Measurements from ENCODE around the gene IGFBP7.

The IGFBP7 gene

GRCh38 chr4:57113870-57114269, 3.7 kb upstream of the IGFBP7 start:
- no peak overlapping the region for H3K27ac Mint-ChIP-seq
- H3K36me3 Mint-ChIP-seq = no peaks in the 10 kb centered on the region
- peaks cover 22% of the 10 kb centered on the region for H3K4me1 Mint-ChIP-seq
- H3K4me3 Mint-ChIP-seq = no peak overlapping the region
- H3K9me3 Mint-ChIP-seq = no peaks in the 10 kb centered on the region
- peaks cover 61% of the 10 kb centered on the region for H3K27me3 Mint-ChIP-seq
- ATAC-seq = no peak

DNA sequence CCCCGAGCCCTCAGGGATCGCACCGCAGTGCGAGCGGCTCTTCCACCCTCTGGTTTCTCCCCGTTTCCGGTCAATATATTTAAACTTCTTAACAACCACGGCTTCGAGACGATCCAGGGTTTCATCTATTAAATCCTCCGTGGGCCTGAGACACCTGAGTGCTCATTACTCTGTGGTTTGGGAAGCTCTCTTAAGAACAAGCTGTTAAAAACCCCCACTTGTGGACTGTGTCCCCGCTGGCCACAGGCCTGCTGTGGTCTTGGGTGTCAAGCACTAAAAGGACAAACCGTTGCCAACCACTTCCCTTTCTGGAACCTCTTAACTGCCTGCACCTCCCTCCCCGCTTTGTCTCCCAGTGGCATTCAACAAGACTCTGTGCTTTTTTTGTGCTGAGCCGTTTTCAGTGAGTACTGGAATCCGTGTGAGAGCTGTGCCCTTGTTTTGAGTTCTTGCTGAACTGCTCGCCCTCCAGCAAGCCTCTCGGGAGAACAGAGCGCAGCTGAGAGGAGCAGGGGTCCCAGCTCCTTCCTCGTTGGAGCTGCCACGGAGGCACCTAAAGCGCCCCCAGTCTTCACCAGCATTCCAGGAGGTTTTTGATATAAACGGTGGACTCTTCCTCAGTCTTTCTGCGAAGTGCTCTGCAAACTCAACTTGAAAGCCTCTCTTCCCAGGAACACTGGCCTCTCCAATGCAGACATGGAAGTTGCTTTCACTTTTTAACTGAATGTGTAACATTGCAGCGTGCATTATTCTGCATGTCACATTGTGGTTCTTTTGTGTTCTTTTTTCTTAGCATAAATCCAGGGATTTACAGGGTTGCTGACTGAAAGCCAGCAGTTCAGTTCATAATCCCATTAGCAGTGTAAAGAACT, 691 bp upstream of the IGFBP7 start:
- peak; percentile 53 for ATAC-seq
- Mint-ChIP-seq H3K9me3 (no peaks in the 10 kb centered on the region), H3K27ac (peak overlapping the region; percentile 39), H3K4me3 (peak overlapping the region; percentile 83), H3K27me3 (peaks cover 89% of the 10 kb centered on the region), H3K4me1 (peaks cover 22% of the 10 kb centered on the region), H3K36me3 (no peaks in the 10 kb centered on the region)

- no peaks in the 10 kb centered on the region for H3K9me3 Mint-ChIP-seq
Observed at GRCh38 chr4:57109411-57109846, 756 bp downstream of the IGFBP7 start.

GRCh38 chr4:57106181-57106580, 4.0 kb downstream of the IGFBP7 start:
- no peak overlapping the region for H3K27ac Mint-ChIP-seq
- ATAC-seq = no peak
- peaks cover 50% of the 10 kb centered on the region for H3K27me3 Mint-ChIP-seq
- no peak overlapping the region for H3K4me3 Mint-ChIP-seq
- H3K4me1 Mint-ChIP-seq = peaks cover 8% of the 10 kb centered on the region
- H3K36me3 Mint-ChIP-seq = no peaks in the 10 kb centered on the region
- H3K9me3 Mint-ChIP-seq = no peaks in the 10 kb centered on the region

More at GRCh38 chr4:57109411-57109846, 756 bp downstream of the IGFBP7 start:
- H3K27ac Mint-ChIP-seq = no peak overlapping the region
- H3K36me3 Mint-ChIP-seq = no peaks in the 10 kb centered on the region
- peaks cover 22% of the 10 kb centered on the region for H3K4me1 Mint-ChIP-seq
- peaks cover 82% of the 10 kb centered on the region for H3K27me3 Mint-ChIP-seq
- H3K4me3 Mint-ChIP-seq = no peak overlapping the region
- ATAC-seq = no peak

- H3K36me3 Mint-ChIP-seq = no peaks in the 10 kb centered on the region
- no peak overlapping the region for H3K4me3 Mint-ChIP-seq
- H3K27ac Mint-ChIP-seq = no peak overlapping the region
- ATAC-seq = no peak
- peaks cover 40% of the 10 kb centered on the region for H3K27me3 Mint-ChIP-seq
- H3K4me1 Mint-ChIP-seq = no peaks in the 10 kb centered on the region
- no peaks in the 10 kb centered on the region for H3K9me3 Mint-ChIP-seq
Observed at GRCh38 chr4:57104706-57105560, 5.3 kb downstream of the IGFBP7 start.

GRCh38 chr4:57103051-57103450, 7.1 kb downstream of the IGFBP7 start:
- Mint-ChIP-seq H3K36me3 (no peaks in the 10 kb centered on the region), H3K9me3 (no peaks in the 10 kb centered on the region), H3K27me3 (peaks cover 22% of the 10 kb centered on the region), H3K27ac (no peak overlapping the region), H3K4me1 (no peaks in the 10 kb centered on the region), H3K4me3 (no peak overlapping the region)
- ATAC-seq = no peak

DNA sequence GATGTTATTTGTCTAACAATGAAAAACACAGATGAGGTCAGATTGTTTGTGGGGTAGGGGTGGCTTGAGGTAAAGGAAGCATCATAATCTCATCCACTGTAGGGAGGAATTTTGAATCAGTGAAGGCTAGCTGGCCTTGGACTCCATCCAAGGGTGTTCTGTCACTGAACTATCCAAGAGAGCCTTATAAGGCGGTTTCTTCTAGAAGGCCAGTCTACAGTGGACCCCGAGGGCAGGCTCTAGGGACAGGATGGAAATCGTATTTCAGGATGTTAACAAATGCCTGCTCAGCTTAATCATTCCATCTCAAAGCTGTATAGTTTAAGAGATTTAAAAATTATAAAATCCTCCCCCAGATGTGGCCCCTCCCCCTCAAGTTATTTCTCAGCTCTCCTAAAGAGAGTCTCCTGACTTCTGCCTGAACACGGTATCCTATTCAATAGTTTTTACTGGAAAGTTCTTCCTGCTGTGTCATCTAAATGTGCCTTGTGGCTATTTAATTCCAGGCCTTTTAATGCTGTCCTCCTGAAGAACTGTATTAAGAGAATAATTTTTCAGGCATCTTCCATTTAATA, 8.0 kb downstream of the IGFBP7 start:
- Mint-ChIP-seq H3K27me3 (peaks cover 14% of the 10 kb centered on the region), H3K36me3 (no peaks in the 10 kb centered on the region), H3K4me1 (no peaks in the 10 kb centered on the region), H3K27ac (no peak overlapping the region), H3K4me3 (no peak overlapping the region), H3K9me3 (no peaks in the 10 kb centered on the region)
- ATAC-seq = no peak

GRCh38 chr4:57100979-57101651, 9.1 kb downstream of the IGFBP7 start:
- H3K27ac Mint-ChIP-seq = no peak overlapping the region
- no peaks in the 10 kb centered on the region for H3K4me1 Mint-ChIP-seq
- no peak for ATAC-seq
- peaks cover 4% of the 10 kb centered on the region for H3K27me3 Mint-ChIP-seq
- no peak overlapping the region for H3K4me3 Mint-ChIP-seq
- H3K36me3 Mint-ChIP-seq = no peaks in the 10 kb centered on the region
- H3K9me3 Mint-ChIP-seq = no peaks in the 10 kb centered on the region

GRCh38 chr4:57099363-57099762, 10.8 kb downstream of the IGFBP7 start:
- H3K4me3 Mint-ChIP-seq = no peak overlapping the region
- ATAC-seq = no peak
- H3K36me3 Mint-ChIP-seq = no peaks in the 10 kb centered on the region
- no peaks in the 10 kb centered on the region for H3K27me3 Mint-ChIP-seq
- H3K9me3 Mint-ChIP-seq = no peaks in the 10 kb centered on the region
- H3K27ac Mint-ChIP-seq = no peak overlapping the region
- no peaks in the 10 kb centered on the region for H3K4me1 Mint-ChIP-seq

- ATAC-seq = no peak
- H3K4me1 Mint-ChIP-seq = no peaks in the 10 kb centered on the region
- H3K4me3 Mint-ChIP-seq = no peak overlapping the region
- H3K27ac Mint-ChIP-seq = no peak overlapping the region
- no peaks in the 10 kb centered on the region for H3K9me3 Mint-ChIP-seq
- no peaks in the 10 kb centered on the region for H3K36me3 Mint-ChIP-seq
- no peaks in the 10 kb centered on the region for H3K27me3 Mint-ChIP-seq
Observed at GRCh38 chr4:57098941-57099340, 11.2 kb downstream of the IGFBP7 start.

DNA sequence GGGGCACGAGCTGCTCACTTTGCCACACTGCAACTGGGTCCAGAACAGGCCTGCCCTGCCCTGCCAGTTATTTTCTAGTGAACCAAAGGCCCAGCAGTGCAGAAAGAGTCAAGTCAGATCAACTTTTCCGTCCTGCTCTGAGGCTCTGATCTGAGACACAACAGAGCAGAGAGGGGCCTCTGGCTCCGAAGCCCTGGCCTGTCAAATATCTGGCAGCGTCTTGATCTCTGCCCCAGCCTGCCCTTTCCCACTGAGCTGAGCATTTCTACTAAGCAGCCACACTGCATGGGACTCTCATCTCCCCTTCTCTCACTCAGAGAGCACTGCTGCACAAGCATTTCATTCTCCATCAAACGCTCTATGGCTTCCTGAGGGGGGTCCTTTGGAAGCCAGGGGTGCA, 11.8 kb downstream of the IGFBP7 start:
- no peaks in the 10 kb centered on the region for H3K4me1 Mint-ChIP-seq
- no peaks in the 10 kb centered on the region for H3K27me3 Mint-ChIP-seq
- H3K36me3 Mint-ChIP-seq = no peaks in the 10 kb centered on the region
- no peak overlapping the region for H3K4me3 Mint-ChIP-seq
- H3K27ac Mint-ChIP-seq = no peak overlapping the region
- no peak for ATAC-seq
- no peaks in the 10 kb centered on the region for H3K9me3 Mint-ChIP-seq

DNA sequence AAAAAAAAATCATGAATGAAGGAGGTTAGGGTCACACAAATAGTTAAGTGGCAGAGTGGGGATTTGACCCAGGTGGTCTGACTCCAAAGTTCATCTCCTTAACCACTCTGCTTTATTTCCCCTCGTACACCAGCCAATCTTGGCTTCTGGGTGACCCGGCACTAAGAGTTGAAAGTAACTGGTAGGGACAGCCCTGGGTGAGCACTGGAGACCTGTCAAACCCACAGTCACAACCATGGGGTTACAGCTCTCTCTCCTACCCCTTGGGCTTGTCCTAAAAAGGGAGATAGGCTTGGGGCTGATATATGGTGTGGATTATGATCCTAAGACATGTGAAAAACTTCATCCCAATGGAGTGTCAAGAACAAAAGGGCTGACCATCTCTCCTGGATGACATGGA, 12.5 kb downstream of the IGFBP7 start:
- no peak overlapping the region for H3K27ac Mint-ChIP-seq
- no peaks in the 10 kb centered on the region for H3K36me3 Mint-ChIP-seq
- H3K4me3 Mint-ChIP-seq = no peak overlapping the region
- no peaks in the 10 kb centered on the region for H3K4me1 Mint-ChIP-seq
- no peaks in the 10 kb centered on the region for H3K9me3 Mint-ChIP-seq
- ATAC-seq = peak; percentile 20
- H3K27me3 Mint-ChIP-seq = no peaks in the 10 kb centered on the region

- no peak overlapping the region for H3K4me3 Mint-ChIP-seq
- H3K27me3 Mint-ChIP-seq = no peaks in the 10 kb centered on the region
- H3K27ac Mint-ChIP-seq = no peak overlapping the region
- ATAC-seq = no peak
- H3K4me1 Mint-ChIP-seq = no peaks in the 10 kb centered on the region
- no peaks in the 10 kb centered on the region for H3K9me3 Mint-ChIP-seq
- no peaks in the 10 kb centered on the region for H3K36me3 Mint-ChIP-seq
Observed at GRCh38 chr4:57095956-57096355, 14.2 kb downstream of the IGFBP7 start.

DNA sequence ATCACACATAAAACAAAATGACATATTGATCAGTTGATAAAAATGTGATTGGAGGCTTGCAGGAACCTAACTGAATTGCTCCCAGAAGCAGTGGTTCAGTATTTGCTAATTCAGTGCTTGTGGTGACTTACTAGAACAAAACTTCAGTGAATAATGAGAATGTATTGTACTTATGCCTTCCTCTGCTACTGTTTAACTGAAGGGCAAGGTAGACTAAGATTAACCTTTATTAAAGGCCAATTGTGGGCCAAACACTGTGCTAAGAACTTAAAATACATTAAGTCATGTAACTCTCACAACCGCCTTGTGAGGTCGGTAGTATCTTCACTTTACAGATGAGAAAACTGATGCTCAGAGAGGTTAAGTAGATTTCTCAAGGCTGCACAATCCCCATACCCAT, 14.9 kb downstream of the IGFBP7 start:
- H3K4me1 Mint-ChIP-seq = no peaks in the 10 kb centered on the region
- H3K4me3 Mint-ChIP-seq = no peak overlapping the region
- no peaks in the 10 kb centered on the region for H3K9me3 Mint-ChIP-seq
- no peak for ATAC-seq
- H3K27ac Mint-ChIP-seq = no peak overlapping the region
- H3K36me3 Mint-ChIP-seq = no peaks in the 10 kb centered on the region
- peaks cover 6% of the 10 kb centered on the region for H3K27me3 Mint-ChIP-seq

DNA sequence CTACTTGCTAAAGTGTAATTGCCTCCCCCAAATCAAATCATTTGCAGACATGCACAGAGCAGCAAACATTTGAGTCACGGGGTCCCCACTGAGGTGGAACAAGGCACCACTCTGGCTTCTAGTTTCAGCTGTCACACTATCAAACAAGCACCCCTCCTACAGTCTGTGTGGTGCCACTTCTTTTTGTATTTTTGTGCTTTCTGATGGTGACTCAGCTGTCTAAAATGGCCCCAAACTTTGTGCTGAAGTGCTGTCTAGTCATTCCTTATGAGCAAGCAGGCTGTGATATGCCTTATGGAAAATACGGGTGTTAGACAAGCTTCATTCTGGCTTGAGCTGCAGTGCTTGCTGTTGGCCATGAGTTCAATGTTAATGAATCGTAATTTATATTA, 15.4 kb downstream of the IGFBP7 start:
- no peak for ATAC-seq
- Mint-ChIP-seq H3K4me1 (no peaks in the 10 kb centered on the region), H3K36me3 (no peaks in the 10 kb centered on the region), H3K27me3 (peaks cover 10% of the 10 kb centered on the region), H3K9me3 (no peaks in the 10 kb centered on the region), H3K27ac (no peak overlapping the region), H3K4me3 (no peak overlapping the region)

All from stimulated activated memory B cell treated with anti-CD40 and anti-IgM and Interleukin-4, amounts not matched to agents 10 μg/mL and 1 μg/mL and 100 μg/mL, for 72 hours (primary cell).